ENCODE results near the gene MSL1. TPM values are rescaled to one million over a fixed set of nuclear protein-coding genes. Genes with fewer than 3 reads are reported as not detected.

Gene MSL1
- total and polyA plus RNA-seq, 9 of the 15 experiments (the other 6 are each of a cell fraction or from before 2014, with no cell fraction given) = 13.8 to 120 (median 61.9) TPM

DNA sequence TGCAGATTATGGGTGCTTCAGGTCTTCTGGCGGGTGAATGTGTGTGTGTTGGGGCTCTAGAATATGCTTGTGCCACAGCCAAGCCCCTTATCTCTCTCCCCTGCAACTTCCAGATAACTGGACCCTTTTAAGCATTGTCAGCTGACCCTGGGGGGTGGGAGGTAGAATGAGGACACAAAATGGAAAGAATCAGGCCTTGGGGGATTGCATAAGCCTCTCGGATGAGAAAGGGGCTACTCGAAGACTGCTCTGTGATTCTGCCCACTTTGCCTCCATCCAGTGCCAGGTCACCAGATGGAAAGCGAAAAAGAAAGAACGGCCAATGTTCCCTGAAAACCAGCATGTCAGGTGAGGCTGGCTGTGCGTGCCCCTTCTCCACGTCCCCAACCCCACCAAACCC lies 45.2 kb upstream of the MSL1 start (continued):
- TF ChIP-seq, protein P1, sequence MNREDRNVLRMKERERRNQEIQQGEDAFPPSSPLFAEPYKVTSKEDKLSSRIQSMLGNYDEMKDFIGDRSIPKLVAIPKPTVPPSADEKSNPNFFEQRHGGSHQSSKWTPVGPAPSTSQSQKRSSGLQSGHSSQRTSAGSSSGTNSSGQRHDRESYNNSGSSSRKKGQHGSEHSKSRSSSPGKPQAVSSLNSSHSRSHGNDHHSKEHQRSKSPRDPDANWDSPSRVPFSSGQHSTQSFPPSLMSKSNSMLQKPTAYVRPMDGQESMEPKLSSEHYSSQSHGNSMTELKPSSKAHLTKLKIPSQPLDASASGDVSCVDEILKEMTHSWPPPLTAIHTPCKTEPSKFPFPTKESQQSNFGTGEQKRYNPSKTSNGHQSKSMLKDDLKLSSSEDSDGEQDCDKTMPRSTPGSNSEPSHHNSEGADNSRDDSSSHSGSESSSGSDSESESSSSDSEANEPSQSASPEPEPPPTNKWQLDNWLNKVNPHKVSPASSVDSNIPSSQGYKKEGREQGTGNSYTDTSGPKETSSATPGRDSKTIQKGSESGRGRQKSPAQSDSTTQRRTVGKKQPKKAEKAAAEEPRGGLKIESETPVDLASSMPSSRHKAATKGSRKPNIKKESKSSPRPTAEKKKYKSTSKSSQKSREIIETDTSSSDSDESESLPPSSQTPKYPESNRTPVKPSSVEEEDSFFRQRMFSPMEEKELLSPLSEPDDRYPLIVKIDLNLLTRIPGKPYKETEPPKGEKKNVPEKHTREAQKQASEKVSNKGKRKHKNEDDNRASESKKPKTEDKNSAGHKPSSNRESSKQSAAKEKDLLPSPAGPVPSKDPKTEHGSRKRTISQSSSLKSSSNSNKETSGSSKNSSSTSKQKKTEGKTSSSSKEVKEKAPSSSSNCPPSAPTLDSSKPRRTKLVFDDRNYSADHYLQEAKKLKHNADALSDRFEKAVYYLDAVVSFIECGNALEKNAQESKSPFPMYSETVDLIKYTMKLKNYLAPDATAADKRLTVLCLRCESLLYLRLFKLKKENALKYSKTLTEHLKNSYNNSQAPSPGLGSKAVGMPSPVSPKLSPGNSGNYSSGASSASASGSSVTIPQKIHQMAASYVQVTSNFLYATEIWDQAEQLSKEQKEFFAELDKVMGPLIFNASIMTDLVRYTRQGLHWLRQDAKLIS (CRISPR knock-in tag; IDR thresholded peaks at IDR 0.05) = no peak
- TF ChIP-seq ZNF830 (CRISPR knock-in tag; IDR thresholded peaks at IDR 0.05) (no peak), CSDE1 (IDR thresholded peaks at IDR 0.05) (no peak), THRAP3 (IDR thresholded peaks at IDR 0.05; ENCODE audit: borderline replicate concordance) (no peak), ETV6 (IDR thresholded peaks at IDR 0.05; ENCODE audit: borderline replicate concordance in 1 of 2, low read depth in 2 of 2, low read length in 1 of 2) (no peak), ETV6 (CRISPR knock-in tag; IDR thresholded peaks at IDR 0.05; ENCODE audit: borderline replicate concordance) (no peak), FOXJ2 (tag; IDR thresholded peaks at IDR 0.05) (peak; percentile 48; the same call in 1 of the 2 replicates), RFX1 (IDR thresholded peaks at IDR 0.05) (no peak), HNRNPL (IDR thresholded peaks at IDR 0.05; ENCODE audit: low read depth, low read length) (no peak), BCL6 (CRISPR knock-in tag; IDR thresholded peaks at IDR 0.05) (no peak), SIN3B (IDR thresholded peaks at IDR 0.05; ENCODE audit: low read depth) (no peak), NEUROD1 (IDR thresholded peaks at IDR 0.05; ENCODE audit: borderline replicate concordance, low read depth, low read length, partially characterized antibody) (peak; percentile 28), MEF2A (IDR thresholded peaks at IDR 0.05; ENCODE audit: control insufficient read depth, low read depth, low read length) (no peak), ZNF780A (CRISPR knock-in tag; IDR thresholded peaks at IDR 0.05) (no peak), TEAD1 (CRISPR knock-in tag; IDR thresholded peaks at IDR 0.05) (peak in 1 of 2 experiments; percentile 10; a peak in 1 of 4 replicates), RBM39 (optimal IDR thresholded peaks at IDR 0.05; ENCODE audit: low read depth, low read length) (no peak), ZFPM2 (CRISPR knock-in tag; IDR thresholded peaks at IDR 0.05) (no peak), BRF1 (IDR thresholded peaks at IDR 0.05; ENCODE audit: borderline replicate concordance, extremely low read depth, insufficient read length) (no peak)
- TF ChIP-seq, protein P2, sequence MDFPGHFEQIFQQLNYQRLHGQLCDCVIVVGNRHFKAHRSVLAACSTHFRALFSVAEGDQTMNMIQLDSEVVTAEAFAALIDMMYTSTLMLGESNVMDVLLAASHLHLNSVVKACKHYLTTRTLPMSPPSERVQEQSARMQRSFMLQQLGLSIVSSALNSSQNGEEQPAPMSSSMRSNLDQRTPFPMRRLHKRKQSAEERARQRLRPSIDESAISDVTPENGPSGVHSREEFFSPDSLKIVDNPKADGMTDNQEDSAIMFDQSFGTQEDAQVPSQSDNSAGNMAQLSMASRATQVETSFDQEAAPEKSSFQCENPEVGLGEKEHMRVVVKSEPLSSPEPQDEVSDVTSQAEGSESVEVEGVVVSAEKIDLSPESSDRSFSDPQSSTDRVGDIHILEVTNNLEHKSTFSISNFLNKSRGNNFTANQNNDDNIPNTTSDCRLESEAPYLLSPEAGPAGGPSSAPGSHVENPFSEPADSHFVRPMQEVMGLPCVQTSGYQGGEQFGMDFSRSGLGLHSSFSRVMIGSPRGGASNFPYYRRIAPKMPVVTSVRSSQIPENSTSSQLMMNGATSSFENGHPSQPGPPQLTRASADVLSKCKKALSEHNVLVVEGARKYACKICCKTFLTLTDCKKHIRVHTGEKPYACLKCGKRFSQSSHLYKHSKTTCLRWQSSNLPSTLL (IDR thresholded peaks at IDR 0.05) = no peak
- TF ChIP-seq, protein P3, sequence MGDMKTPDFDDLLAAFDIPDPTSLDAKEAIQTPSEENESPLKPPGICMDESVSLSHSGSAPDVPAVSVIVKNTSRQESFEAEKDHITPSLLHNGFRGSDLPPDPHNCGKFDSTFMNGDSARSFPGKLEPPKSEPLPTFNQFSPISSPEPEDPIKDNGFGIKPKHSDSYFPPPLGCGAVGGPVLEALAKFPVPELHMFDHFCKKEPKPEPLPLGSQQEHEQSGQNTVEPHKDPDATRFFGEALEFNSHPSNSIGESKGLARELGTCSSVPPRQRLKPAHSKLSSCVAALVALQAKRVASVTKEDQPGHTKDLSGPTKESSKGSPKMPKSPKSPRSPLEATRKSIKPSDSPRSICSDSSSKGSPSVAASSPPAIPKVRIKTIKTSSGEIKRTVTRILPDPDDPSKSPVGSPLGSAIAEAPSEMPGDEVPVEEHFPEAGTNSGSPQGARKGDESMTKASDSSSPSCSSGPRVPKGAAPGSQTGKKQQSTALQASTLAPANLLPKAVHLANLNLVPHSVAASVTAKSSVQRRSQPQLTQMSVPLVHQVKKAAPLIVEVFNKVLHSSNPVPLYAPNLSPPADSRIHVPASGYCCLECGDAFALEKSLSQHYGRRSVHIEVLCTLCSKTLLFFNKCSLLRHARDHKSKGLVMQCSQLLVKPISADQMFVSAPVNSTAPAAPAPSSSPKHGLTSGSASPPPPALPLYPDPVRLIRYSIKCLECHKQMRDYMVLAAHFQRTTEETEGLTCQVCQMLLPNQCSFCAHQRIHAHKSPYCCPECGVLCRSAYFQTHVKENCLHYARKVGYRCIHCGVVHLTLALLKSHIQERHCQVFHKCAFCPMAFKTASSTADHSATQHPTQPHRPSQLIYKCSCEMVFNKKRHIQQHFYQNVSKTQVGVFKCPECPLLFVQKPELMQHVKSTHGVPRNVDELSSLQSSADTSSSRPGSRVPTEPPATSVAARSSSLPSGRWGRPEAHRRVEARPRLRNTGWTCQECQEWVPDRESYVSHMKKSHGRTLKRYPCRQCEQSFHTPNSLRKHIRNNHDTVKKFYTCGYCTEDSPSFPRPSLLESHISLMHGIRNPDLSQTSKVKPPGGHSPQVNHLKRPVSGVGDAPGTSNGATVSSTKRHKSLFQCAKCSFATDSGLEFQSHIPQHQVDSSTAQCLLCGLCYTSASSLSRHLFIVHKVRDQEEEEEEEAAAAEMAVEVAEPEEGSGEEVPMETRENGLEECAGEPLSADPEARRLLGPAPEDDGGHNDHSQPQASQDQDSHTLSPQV (IDR thresholded peaks at IDR 0.05) = peak; percentile 57
